Measurements from ENCODE around the gene POU4F1. TPM values are rescaled to one million over a fixed set of nuclear protein-coding genes. Genes with fewer than 3 reads are reported as not detected.

The POU4F1 gene
- total and polyA plus RNA-seq, 8 donors, result 0.08 TPM; not detected in 7

- 3 to 6% (median 4%) methylated on average over 19 to 104 of the region's 112 CpGs for WGBS, 5 donors
- intact Hi-C loops (cut with DNase I; ENCODE audit: low total_unique reads), result no loop called here
- TF ChIP-seq, protein P1, sequence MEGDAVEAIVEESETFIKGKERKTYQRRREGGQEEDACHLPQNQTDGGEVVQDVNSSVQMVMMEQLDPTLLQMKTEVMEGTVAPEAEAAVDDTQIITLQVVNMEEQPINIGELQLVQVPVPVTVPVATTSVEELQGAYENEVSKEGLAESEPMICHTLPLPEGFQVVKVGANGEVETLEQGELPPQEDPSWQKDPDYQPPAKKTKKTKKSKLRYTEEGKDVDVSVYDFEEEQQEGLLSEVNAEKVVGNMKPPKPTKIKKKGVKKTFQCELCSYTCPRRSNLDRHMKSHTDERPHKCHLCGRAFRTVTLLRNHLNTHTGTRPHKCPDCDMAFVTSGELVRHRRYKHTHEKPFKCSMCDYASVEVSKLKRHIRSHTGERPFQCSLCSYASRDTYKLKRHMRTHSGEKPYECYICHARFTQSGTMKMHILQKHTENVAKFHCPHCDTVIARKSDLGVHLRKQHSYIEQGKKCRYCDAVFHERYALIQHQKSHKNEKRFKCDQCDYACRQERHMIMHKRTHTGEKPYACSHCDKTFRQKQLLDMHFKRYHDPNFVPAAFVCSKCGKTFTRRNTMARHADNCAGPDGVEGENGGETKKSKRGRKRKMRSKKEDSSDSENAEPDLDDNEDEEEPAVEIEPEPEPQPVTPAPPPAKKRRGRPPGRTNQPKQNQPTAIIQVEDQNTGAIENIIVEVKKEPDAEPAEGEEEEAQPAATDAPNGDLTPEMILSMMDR (IDR thresholded peaks at IDR 0.05), result no peak
- TF ChIP-seq POLR2A (IDR thresholded peaks at IDR 0.05) (no peak), EP300 (IDR thresholded peaks at IDR 0.05) (no peak), POLR2AphosphoS5 (IDR thresholded peaks at IDR 0.05) (no peak)
Measured at GRCh38 chr13:78601874-78602560, 1.3 kb downstream of the POU4F1 start.

DNA sequence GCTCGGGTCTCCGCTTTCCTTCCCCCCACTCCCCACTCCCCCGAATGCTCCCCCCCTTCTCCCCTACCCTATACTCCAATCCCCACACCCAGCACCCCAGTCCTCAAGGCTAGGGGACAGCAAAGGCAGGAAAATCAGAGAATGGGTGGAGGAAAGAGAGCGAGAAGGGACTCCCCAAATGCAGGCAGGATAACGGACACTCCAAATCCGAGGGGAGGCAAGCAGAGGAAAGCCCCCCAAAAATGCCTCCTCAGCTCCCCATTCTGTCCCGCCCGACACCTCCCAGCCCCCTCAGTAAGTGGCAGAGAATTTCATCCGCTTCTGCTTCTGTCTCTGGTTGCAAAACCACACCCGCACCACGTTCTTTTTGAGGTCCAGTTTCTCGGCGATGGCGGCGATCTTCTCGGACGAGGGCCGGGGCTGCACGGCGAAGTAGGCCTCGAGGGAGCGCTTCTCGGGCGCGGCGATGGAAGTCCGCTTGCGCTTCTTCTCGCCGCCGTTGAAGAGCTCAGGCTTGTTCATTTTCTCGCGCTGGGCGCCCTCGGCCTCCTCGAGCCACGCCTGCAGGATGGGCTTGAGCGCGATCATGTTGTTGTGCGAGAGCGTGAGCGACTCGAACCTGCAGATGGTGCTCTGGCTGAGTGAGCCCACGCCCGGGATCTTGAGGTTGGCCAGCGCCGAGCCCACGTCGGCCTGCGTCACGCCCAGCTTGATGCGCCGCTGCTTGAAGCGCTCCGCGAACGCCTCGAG, 2.1 kb downstream of the POU4F1 start:
- intact Hi-C loops (cut with DNase I; ENCODE audit: low total_unique reads), result no loop called here
- H3K27me3 ChIP-seq, result peaks cover 40 to 97% (median 95%) of the 10 kb centered on the region in 3 donors
- peaks cover 0 to 14% (median 6%) of the 10 kb centered on the region in 4 donors for H3K9me3 ChIP-seq
- WGBS, 5 donors, result 3 to 10% (median 6%) methylated on average over 23 to 58 of the region's 58 CpGs
- peak overlapping the region; percentile 5 to 49 (median 22) for H3K4me3 ChIP-seq
- no peaks in the 10 kb centered on the region for H3K36me3 ChIP-seq
- H3K4me1 ChIP-seq, result peaks cover 28 to 42% (median 39%) of the 10 kb centered on the region in 4 donors
- DNase-seq, result peak in 1 of 2 donors; percentile 75
- no peak overlapping the region for H3K27ac ChIP-seq
- TF ChIP-seq POLR2A (IDR thresholded peaks at IDR 0.05) (no peak), EP300 (IDR thresholded peaks at IDR 0.05) (no peak), POLR2AphosphoS5 (IDR thresholded peaks at IDR 0.05) (no peak)
- TF ChIP-seq, protein P1 (IDR thresholded peaks at IDR 0.05), result no peak

More at GRCh38 chr13:78601874-78602560, 1.3 kb downstream of the POU4F1 start:
- DNase-seq, result no peak
- Histone ChIP-seq H3K27ac (no peak overlapping the region), H3K36me3 (no peaks in the 10 kb centered on the region), H3K9me3 (peaks cover 0 to 8% (median 4%) of the 10 kb centered on the region in 4 donors), H3K4me3 (peak overlapping the region; percentile 5 to 59 (median 44)), H3K27me3 (peaks cover 40 to 97% (median 95%) of the 10 kb centered on the region in 3 donors), H3K4me1 (peaks cover 22 to 36% (median 34%) of the 10 kb centered on the region in 4 donors)

GRCh38 chr13:78600280-78600883, 3.0 kb downstream of the POU4F1 start:
- H3K27ac ChIP-seq, result no peak overlapping the region
- intact Hi-C loops (cut with DNase I; ENCODE audit: low total_unique reads), result no loop called here
- no peaks in the 10 kb centered on the region for H3K36me3 ChIP-seq
- H3K4me1 ChIP-seq, result peaks cover 33 to 51% (median 48%) of the 10 kb centered on the region in 4 donors
- peaks cover 42 to 97% (median 95%) of the 10 kb centered on the region in 3 donors for H3K27me3 ChIP-seq
- DNase-seq, result no peak
- WGBS, 5 donors, result 15 to 21% (median 18%) methylated on average over 13 of the region's 13 CpGs
- no peak overlapping the region for H3K4me3 ChIP-seq
- H3K9me3 ChIP-seq, result peaks cover 0 to 23% (median 6%) of the 10 kb centered on the region in 4 donors
- TF ChIP-seq EP300 (IDR thresholded peaks at IDR 0.05) (no peak), POLR2A (IDR thresholded peaks at IDR 0.05) (no peak), POLR2AphosphoS5 (IDR thresholded peaks at IDR 0.05) (no peak)
- TF ChIP-seq, protein P1 (IDR thresholded peaks at IDR 0.05), result no peak

DNA sequence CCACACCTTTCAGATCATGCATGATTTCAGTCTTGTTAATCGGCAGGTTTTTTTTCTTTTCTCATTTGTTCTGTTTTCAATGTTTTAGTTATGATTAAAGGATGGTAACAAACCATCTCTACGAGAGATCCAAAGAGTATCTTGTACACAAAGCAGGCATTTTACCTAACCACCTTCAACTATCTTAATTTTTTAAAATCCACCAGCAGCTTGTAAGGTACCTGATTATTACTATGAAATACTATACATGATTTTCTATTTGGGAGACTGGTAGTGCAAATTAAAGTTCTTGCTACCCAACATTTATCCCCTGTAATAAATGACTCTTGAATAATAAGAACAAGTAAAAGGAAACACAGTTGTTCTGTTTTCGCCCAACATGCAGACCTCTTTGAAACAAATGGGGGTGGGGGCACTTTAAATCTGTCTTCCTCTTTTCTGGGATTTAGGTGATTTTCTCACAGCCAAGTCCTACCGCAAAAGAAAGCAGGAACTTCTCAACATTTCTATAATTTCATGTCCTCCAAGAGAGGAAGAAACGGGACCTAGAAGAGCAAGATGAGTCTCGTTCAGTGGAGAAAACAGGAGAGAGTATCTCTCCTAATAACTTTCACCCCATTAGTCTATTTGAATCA, 3.6 kb downstream of the POU4F1 start:
- 10 to 16% (median 13%) methylated on average over 6 of the region's 6 CpGs for WGBS, 5 donors
- H3K9me3 ChIP-seq, result peaks cover 0 to 27% (median 6%) of the 10 kb centered on the region in 4 donors
- peaks cover 33 to 54% (median 49%) of the 10 kb centered on the region in 4 donors for H3K4me1 ChIP-seq
- no peak for DNase-seq
- intact Hi-C loops (cut with DNase I; ENCODE audit: low total_unique reads), result no loop called here
- H3K27ac ChIP-seq, result no peak overlapping the region
- TF ChIP-seq, protein P1 (IDR thresholded peaks at IDR 0.05), result no peak
- no peaks in the 10 kb centered on the region for H3K36me3 ChIP-seq
- no peak overlapping the region for H3K4me3 ChIP-seq
- peaks cover 41 to 97% (median 95%) of the 10 kb centered on the region in 3 donors for H3K27me3 ChIP-seq
